ENCODE measurements around the gene ROBO1. TPM values are rescaled to one million over a fixed set of nuclear protein-coding genes. Genes with fewer than 3 reads are reported as not detected.

The ROBO1 gene
- total RNA-seq, 1 experiment from 2014 or later = 67.6 TPM

DNA sequence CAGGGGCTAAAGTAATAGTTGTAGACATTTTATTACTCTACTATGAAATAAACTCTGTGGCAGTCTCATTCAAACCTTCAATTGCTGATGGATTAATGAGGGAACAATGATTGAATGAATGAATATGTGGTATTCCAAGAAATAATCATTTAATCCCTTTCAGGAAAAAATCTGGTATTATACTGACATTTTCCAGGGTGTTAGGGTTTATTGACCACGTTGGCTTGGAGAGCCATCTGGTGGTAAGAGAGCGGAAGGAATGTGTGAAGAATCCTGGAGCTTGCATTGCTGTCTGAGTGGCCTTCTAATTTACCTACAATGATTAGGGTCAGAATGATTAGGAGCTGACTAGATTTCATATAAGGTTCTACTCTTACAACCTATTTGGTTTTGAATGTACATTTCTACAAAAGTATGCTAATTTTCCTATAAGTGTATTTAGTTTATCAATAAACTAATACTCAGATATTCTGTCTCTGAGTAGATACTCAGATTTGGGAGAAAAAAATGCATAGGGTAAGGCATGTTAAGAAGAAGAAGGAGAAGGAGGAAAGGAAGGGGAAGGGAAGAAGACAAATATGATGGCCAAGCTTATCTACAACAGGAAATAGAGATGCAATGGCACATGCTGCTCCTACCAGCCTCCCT lies 249.9 kb downstream of the ROBO1 start:
- H3K27me3 ChIP-seq (replicated peaks; ENCODE audit: insufficient read depth, low read depth, low read length, poor library complexity) = no peaks in the 10 kb centered on the region
- peaks cover 18% of the 10 kb centered on the region for H3K4me1 ChIP-seq (ENCODE audit: insufficient read depth, low read length, poor library complexity, severe bottlenecking)
- BruUV-seq (replicated peaks) = no TSS peak
- H3K27ac ChIP-seq (ENCODE audit: low read depth, low read length, poor library complexity, severe bottlenecking) = no peak overlapping the region
- CTCF ChIA-PET = interaction anchor here (1.2 kb wide), 1 partner anchor 431 kb away, joined by 3 read pairs; no protein-coding TSS in a partner anchor
- peak; percentile 56 for DNase-seq (ENCODE audit: low spot score)
- intact Hi-C loops (cut with micrococcal nuclease; ENCODE audit: unreplicated experiment) = loop anchor here (5.0 kb wide), 1 partner anchor 856 kb away; no protein-coding TSS in a partner anchor
- TF ChIP-seq, protein P1, sequence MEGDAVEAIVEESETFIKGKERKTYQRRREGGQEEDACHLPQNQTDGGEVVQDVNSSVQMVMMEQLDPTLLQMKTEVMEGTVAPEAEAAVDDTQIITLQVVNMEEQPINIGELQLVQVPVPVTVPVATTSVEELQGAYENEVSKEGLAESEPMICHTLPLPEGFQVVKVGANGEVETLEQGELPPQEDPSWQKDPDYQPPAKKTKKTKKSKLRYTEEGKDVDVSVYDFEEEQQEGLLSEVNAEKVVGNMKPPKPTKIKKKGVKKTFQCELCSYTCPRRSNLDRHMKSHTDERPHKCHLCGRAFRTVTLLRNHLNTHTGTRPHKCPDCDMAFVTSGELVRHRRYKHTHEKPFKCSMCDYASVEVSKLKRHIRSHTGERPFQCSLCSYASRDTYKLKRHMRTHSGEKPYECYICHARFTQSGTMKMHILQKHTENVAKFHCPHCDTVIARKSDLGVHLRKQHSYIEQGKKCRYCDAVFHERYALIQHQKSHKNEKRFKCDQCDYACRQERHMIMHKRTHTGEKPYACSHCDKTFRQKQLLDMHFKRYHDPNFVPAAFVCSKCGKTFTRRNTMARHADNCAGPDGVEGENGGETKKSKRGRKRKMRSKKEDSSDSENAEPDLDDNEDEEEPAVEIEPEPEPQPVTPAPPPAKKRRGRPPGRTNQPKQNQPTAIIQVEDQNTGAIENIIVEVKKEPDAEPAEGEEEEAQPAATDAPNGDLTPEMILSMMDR (conservative IDR thresholded peaks at IDR 0.05; ENCODE audit: low read depth, low read length) = peak; percentile 69
- TF ChIP-seq EZH2 (IDR thresholded peaks at IDR 0.05; ENCODE audit: borderline replicate concordance, low read depth, low read length, poor library complexity, severe bottlenecking) = no peak
- H3K36me3 ChIP-seq (ENCODE audit: insufficient read depth, low read length, poor library complexity, severe bottlenecking) = no peaks in the 10 kb centered on the region
- POLR2A ChIA-PET (ENCODE audit: low non-redundant PET) = no interaction called here
- no peaks in the 10 kb centered on the region for H3K9me3 ChIP-seq (ENCODE audit: low read depth, low read length, poor library complexity, severe bottlenecking)
- H3K4me3 ChIP-seq (ENCODE audit: low read depth, low read length, poor library complexity, severe bottlenecking) = no peak overlapping the region

DNA sequence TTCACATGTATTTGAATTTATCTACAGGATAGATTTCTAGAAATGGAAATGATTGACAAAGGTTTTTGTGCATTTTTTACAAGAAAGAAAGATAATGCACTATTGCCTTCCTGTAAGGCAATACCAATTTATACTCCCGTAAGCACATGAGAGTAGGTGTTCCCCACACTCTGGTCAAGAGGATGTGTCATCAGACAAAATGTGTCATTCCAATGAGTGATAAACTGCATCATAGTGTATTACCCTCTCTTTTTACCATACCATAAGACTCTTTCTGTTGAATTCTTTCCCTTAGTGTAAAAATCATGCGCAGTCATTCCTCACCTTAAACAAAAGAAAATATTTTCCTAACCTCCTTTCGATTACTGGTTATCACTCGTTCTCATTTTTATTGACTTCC lies 251.0 kb downstream of the ROBO1 start:
- Histone ChIP-seq H3K4me3 (ENCODE audit: low read depth, low read length, poor library complexity, severe bottlenecking) (no peak overlapping the region), H3K27ac (ENCODE audit: low read depth, low read length, poor library complexity, severe bottlenecking) (no peak overlapping the region), H3K4me1 (ENCODE audit: insufficient read depth, low read length, poor library complexity, severe bottlenecking) (peaks cover 18% of the 10 kb centered on the region), H3K36me3 (ENCODE audit: insufficient read depth, low read length, poor library complexity, severe bottlenecking) (no peaks in the 10 kb centered on the region), H3K27me3 (replicated peaks; ENCODE audit: insufficient read depth, low read depth, low read length, poor library complexity) (no peaks in the 10 kb centered on the region), H3K9me3 (ENCODE audit: low read depth, low read length, poor library complexity, severe bottlenecking) (no peaks in the 10 kb centered on the region)
- ChIA-PET POLR2A (ENCODE audit: low non-redundant PET) (no interaction called here), CTCF (no interaction called here)
- no peak for DNase-seq (ENCODE audit: low spot score)
- BruUV-seq (replicated peaks) = no TSS peak
- intact Hi-C loops (cut with micrococcal nuclease; ENCODE audit: unreplicated experiment) = loop anchor here (5.0 kb wide), 1 partner anchor 854 kb away; no protein-coding TSS in a partner anchor
- TF ChIP-seq, protein P1 (conservative IDR thresholded peaks at IDR 0.05; ENCODE audit: low read depth, low read length) = no peak
- TF ChIP-seq EZH2 (IDR thresholded peaks at IDR 0.05; ENCODE audit: borderline replicate concordance, low read depth, low read length, poor library complexity, severe bottlenecking) = no peak

DNA sequence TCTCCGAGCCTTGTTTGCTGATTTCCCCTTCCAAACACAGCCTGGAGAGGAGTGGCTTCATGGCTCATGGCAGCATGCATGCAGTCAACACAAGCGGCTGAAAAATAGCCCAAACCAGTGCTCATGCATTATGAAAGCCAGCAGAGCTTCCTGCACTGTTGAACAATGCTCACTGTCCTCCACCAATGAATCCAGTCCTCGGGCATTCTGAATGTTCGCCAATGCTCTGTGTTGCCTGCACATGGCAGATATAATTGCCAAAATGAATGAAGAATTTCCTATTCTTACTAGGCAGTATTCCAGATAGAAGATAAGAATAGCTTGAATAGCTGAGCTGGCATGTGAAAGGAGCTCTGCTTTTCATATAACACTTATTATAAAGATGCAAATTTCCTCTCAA lies 252.7 kb downstream of the ROBO1 start:
- TF ChIP-seq EZH2 (IDR thresholded peaks at IDR 0.05; ENCODE audit: borderline replicate concordance, low read depth, low read length, poor library complexity, severe bottlenecking) = no peak
- TF ChIP-seq, protein P1 (conservative IDR thresholded peaks at IDR 0.05; ENCODE audit: low read depth, low read length) = no peak
- peak; percentile 10 for DNase-seq (ENCODE audit: low spot score)
- no peaks in the 10 kb centered on the region for H3K36me3 ChIP-seq (ENCODE audit: insufficient read depth, low read length, poor library complexity, severe bottlenecking)
- intact Hi-C loops (cut with micrococcal nuclease; ENCODE audit: unreplicated experiment) = loop anchor here (5.0 kb wide), 1 partner anchor 853 kb away; no protein-coding TSS in a partner anchor
- H3K27ac ChIP-seq (ENCODE audit: low read depth, low read length, poor library complexity, severe bottlenecking) = no peak overlapping the region
- H3K27me3 ChIP-seq (replicated peaks; ENCODE audit: insufficient read depth, low read depth, low read length, poor library complexity) = no peaks in the 10 kb centered on the region
- ChIA-PET POLR2A (ENCODE audit: low non-redundant PET) (no interaction called here), CTCF (no interaction called here)
- no peak overlapping the region for H3K4me3 ChIP-seq (ENCODE audit: low read depth, low read length, poor library complexity, severe bottlenecking)
- BruUV-seq (replicated peaks) = no TSS peak
- peaks cover 4% of the 10 kb centered on the region for H3K4me1 ChIP-seq (ENCODE audit: insufficient read depth, low read length, poor library complexity, severe bottlenecking)
- no peaks in the 10 kb centered on the region for H3K9me3 ChIP-seq (ENCODE audit: low read depth, low read length, poor library complexity, severe bottlenecking)

Measured in A673 (cell line).